SW480 (cell line): ENCODE data around the gene IER5.
"Not testable (repeated sequence)": the region's sequence is repeated elsewhere in the genome, so short reads cannot be mapped to it uniquely, and the experiment has no call there.

Source experiments
- DNase-seq: peaks from one replicate; pipeline ENCODE4 v3.0.0-alpha.2; 2016; ENCODE audit warnings: low spot score

IER5 gene

DNA sequence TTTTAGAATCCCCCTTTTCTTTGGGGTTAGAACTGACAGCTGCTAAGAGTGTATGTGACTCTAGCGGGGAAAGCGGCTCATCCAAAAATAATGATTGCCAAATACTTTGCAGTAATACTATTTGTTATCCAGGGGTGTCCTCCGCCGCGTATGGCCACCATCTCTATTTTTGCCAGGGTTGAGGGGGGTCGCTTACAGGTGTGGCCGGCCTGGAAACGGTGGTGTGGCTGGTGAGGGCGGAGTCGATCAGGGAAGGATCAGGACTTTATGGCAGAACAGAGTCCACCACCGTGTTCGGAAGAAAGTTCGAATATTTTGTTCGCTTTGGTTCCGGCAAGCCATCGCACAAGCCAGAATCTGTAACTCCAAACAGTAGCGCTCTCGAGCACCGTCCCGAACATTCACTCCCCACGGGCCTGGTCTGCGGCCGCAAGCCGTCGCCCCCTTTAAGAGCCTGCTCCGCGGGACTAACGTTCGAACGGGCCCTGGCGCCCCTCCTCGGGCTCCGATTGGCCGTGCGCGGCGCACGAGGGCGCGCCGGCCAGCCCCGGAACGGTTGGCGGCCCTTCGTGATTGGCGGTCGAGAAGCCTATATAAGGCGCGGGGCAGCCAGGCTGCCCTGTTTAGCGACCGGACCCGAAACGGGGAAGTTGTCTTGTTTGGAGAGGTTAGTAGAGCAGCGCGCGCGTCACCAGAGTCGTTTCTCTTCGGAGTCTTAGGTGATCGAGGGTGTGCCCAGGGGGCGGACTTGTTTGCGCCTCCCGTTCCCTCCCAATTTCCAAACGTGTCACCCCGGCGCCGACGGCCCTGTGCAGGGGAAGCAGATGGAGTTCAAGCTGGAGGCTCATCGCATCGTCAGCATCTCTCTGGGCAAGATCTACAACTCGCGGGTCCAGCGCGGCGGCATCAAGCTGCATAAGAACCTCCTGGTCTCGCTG is at the start of gene IER5:
IER5 (plus strand) TSS at position 622 of the 938 bp plus-strand sequence; CDS start at position 825, 203 bp downstream.
- peak; percentile 96 for DNase-seq

- no peak for DNase-seq
These were observed 48.1 kb upstream of the IER5 start for GRCh38 chr1:181040284-181040865.

- peak; percentile 45 for DNase-seq
These were observed 45.2 kb upstream of the IER5 start for GRCh38 chr1:181043025-181043888.

GRCh38 chr1:181044449-181044966 is 44.0 kb upstream of the IER5 start:
- DNase-seq, result peak; percentile 13

- DNase-seq, result not testable (repeated sequence)
These were observed 42.6 kb upstream of the IER5 start for GRCh38 chr1:181045946-181046345.

DNA sequence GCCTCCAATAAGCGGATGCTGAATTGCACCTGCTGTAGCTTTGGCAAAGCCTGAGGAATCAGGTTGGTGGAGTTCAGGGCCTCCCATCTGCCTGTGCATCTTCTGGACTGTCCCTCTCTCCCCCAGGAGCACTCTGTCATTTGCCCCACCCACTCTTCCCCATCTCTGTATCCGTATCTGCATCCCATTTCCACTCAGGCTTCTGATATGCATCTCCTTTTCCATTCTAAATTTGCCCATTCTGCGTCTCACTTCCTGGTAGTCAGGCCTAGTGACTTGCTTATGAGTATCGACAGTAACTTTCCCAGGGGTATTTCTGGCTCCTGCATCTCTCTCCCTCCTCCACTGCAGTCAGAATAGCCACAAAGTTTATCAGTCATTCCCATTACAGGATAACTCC is 39.1 kb upstream of the IER5 start:
- no peak for DNase-seq

DNA sequence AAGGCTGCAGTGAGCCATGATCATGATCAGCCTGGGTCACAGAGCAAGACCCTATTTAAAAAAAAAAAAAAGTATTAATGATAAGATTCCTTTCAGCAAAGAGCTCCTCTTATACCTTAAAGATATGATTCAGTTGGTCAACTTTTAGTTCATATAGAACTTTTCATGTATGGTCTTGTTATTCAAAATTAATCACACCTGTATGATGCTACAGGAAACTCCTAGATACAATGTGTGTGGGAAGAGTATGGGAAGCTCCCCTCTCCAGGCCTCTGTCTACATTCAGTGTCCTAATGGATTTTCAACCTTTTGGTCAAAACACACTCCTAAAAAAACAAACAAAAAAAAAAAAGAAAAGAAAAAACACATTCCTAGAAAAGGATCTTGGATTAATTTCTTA is 37.6 kb upstream of the IER5 start:
- no peak for DNase-seq

GRCh38 chr1:181056560-181056959 is 31.9 kb upstream of the IER5 start:
- no peak for DNase-seq

- DNase-seq, result no peak
These were observed 31.4 kb upstream of the IER5 start for GRCh38 chr1:181057079-181057478.

DNA sequence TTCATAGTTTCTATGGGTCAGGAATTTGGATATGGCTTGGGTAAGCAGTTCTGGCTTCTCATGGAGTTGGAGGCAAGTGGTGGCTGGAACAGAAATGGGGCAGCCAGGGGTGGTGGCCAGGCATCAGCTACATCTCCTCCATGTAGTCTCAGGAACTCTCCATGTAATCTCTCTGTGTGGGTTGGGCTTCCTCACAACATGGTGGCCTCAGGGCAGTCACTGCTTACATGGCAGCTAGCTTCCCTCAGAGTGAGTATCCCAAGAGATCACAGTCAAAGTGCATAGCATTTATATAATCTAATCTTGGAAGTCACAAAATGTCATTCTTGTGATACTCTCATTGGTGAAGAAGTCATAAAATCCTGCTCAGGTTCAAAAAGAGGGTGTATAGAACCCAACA is 29.1 kb upstream of the IER5 start:
- DNase-seq, result no peak

DNA sequence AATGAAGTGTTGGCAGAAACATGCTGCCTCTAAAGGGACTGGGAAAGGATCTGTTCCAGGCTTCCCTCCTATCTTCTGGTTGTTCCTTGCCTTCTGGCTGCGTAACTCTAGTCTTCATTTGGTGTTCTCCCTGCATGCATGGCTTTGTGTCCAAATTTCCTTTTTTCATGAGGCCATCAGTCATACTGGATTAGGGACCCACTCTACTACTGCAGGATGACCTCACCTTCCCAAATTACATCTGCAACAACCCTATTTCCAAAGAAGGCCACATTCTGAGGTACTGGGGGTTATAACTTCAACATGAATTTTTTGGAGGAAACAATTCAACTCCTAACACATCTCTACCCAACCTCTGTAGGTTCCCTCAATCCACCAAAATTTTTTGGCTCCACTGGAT is 28.4 kb upstream of the IER5 start:
- DNase-seq, result no peak

DNA sequence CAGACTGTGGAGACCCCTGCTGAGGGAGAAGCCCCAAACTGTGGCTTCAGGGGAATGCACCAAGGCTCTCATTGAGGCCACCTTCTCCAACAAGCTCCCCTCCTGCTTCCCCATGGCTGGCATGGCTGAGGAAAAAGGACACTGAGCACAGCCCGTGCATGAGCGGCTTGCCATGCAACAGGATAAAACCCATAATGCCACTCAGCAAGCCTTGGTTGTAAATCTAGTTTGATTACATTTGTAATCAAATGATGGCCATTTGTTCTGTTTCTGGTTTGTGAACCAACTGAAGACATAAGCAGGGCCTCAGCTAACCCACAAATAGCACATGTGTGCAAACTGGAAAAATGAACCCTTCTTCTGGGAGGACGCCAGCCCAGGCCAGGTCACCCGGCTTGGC is 27.6 kb upstream of the IER5 start:
- not testable (repeated sequence) for DNase-seq

DNA sequence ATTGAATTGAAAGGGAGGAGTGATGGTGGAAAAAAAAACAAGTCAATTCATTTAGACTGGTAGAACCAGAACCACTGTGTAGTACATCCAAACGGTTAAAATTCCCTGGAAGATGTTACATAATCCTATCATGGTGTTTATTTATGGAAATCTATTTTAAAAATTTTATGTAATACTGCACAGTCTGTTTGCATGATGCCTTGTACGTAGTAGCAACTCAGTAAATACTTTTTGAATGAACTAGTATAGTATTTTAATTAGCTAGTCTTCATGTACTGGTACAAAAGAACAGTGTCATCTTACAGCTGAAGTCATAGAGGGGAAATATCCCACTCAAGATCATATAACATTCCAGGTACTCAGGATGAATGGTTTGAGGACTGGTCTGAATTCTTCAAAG is 27.0 kb upstream of the IER5 start:
- DNase-seq, result no peak

DNA sequence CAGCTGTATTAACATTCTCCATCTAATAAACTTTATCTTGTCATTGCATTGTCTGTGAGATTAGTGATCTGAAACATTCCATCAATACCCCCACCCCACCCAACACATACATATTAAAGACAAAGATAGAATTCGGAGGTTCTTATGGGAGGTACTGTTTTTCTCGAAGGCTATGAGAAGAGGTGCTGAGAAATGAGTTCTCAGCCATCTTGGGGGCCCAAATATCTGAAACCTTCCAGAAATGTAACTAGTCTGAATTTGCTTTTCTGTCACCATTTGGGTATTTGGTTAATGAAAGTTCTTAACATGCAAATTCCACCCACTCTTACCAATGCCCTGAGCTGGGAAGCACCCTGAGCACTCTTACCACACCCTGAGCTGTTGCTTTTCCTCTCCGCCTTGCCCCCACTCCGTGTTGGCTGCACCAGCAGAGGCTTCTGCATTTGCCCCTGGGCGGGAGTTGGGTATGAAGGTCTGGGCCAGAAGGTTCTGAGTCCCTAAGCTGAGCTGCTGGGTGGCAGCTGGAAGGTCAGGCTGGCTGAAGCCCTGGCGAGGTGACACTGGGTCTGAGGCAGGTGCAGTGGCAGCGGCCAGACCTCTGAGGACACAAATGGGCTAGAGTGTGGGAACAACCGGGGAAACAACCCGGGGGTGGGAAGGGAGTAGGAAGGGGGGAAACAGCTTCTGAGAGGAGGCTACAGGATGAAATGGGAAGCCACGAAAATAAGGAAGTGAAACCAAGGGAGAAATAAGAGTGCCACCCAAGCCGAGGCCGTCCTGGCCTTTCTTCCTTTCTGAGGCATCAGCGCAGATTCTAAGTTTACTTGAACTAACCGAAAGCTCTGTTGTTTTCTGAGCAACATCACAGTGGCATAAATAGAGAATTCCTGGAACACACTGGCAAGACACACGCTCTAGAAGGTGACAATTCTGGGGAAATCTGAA is 26.3 kb upstream of the IER5 start:
- DNase-seq, result no peak

- no peak for DNase-seq
These were observed 25.6 kb upstream of the IER5 start for GRCh38 chr1:181062836-181063428.

GRCh38 chr1:181064011-181064623 is 24.4 kb upstream of the IER5 start:
- no peak for DNase-seq

- no peak for DNase-seq
These were observed 23.8 kb upstream of the IER5 start for GRCh38 chr1:181064702-181065101.

GRCh38 chr1:181073638-181074037 is 14.9 kb upstream of the IER5 start:
- peak; percentile 86 for DNase-seq

GRCh38 chr1:181075766-181076350 is 12.6 kb upstream of the IER5 start:
- DNase-seq, result no peak

GRCh38 chr1:181076852-181077251 is 11.6 kb upstream of the IER5 start:
- no peak for DNase-seq
